Fibroblast of pulmonary artery (primary cell): ENCODE measurements around the gene GPR39.

Source experiments
- DNase-seq: peaks from one replicate; pipeline ENCODE4 v3.0.0-alpha.2; 2010; ENCODE audit warnings: low read depth
- H3K4me3 ChIP-seq: replicated peaks from 2 replicates; pipeline ENCODE4 v1.5.1; 2011; ENCODE audit warnings: low read depth, mild to moderate bottlenecking, control low read depth, low read length, moderate library complexity
- CTCF ChIP-seq: IDR thresholded peaks from 2 replicates; pipeline ENCODE4 v1.5.1; 2011; ENCODE audit warnings: mild to moderate bottlenecking, control low read depth, low read length, inconsistent platforms; ENCODE audit errors: missing control alignments

The GPR39 gene

GRCh38 chr2:132581591-132581990, 165.0 kb downstream of the GPR39 start:
- DNase-seq, result no peak
- TF ChIP-seq CTCF, result no peak
- no peak overlapping the region for H3K4me3 ChIP-seq

GRCh38 chr2:132581991-132582738, 165.6 kb downstream of the GPR39 start:
- no peak for TF ChIP-seq CTCF
- H3K4me3 ChIP-seq, result no peak overlapping the region
- no peak for DNase-seq

- H3K4me3 ChIP-seq, result no peak overlapping the region
- no peak for DNase-seq
- no peak for TF ChIP-seq CTCF
Observed at GRCh38 chr2:132583666-132584360, 167.2 kb downstream of the GPR39 start.

GRCh38 chr2:132584976-132585817, 168.6 kb downstream of the GPR39 start:
- DNase-seq, result no peak
- TF ChIP-seq CTCF, result no peak
- no peak overlapping the region for H3K4me3 ChIP-seq

- H3K4me3 ChIP-seq, result no peak overlapping the region
- no peak for DNase-seq
- no peak for TF ChIP-seq CTCF
Observed at GRCh38 chr2:132586101-132586511, 169.5 kb downstream of the GPR39 start.

- no peak overlapping the region for H3K4me3 ChIP-seq
- TF ChIP-seq CTCF, result no peak
- DNase-seq, result no peak
Observed at GRCh38 chr2:132586835-132587234, 170.2 kb downstream of the GPR39 start.
